ENCODE data around the gene C14orf119. TPM values are rescaled to one million over a fixed set of nuclear protein-coding genes. Genes with fewer than 3 reads are reported as not detected.

Gene C14orf119
- total RNA-seq, 1 experiment from 2014 or later: 39.6 TPM

DNA sequence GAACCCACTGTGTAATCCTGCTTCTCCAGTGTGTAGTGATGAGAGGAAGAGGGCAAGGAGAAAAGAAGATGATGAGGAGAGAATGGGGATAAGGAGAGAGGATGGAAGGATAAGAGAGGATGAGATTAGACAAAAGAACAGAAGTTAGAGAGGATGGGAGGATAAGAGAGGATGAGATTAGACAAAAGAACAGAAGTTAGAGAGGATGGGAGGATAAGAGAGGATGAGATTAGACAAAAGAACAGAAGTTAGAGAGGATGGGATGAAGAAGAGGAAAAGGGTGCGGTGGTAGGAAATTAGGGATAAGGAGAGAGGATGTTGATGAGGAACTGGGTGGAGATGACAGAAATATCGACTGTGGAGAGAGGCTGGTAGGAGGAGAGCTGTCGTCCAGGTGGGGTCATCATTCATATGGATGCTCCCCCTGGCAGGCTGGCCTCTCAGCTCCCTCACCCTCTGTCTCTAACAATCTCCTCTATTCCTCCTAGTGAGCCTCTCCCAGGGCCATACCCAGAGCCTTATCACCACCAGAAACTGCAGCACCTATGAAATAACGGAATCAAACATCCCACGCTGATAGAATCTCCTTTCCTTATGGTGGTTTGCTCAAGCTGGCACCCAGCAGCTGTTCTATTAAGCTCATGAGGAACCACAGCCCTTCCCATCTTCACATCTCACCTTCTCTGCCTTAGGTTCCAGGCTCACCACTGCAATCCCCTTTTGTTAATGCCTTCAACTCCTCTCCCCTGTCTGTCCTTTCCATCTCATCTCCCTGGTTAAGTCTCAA, 15.5 kb downstream of the C14orf119 start (continued):
- TF ChIP-seq, protein P1, sequence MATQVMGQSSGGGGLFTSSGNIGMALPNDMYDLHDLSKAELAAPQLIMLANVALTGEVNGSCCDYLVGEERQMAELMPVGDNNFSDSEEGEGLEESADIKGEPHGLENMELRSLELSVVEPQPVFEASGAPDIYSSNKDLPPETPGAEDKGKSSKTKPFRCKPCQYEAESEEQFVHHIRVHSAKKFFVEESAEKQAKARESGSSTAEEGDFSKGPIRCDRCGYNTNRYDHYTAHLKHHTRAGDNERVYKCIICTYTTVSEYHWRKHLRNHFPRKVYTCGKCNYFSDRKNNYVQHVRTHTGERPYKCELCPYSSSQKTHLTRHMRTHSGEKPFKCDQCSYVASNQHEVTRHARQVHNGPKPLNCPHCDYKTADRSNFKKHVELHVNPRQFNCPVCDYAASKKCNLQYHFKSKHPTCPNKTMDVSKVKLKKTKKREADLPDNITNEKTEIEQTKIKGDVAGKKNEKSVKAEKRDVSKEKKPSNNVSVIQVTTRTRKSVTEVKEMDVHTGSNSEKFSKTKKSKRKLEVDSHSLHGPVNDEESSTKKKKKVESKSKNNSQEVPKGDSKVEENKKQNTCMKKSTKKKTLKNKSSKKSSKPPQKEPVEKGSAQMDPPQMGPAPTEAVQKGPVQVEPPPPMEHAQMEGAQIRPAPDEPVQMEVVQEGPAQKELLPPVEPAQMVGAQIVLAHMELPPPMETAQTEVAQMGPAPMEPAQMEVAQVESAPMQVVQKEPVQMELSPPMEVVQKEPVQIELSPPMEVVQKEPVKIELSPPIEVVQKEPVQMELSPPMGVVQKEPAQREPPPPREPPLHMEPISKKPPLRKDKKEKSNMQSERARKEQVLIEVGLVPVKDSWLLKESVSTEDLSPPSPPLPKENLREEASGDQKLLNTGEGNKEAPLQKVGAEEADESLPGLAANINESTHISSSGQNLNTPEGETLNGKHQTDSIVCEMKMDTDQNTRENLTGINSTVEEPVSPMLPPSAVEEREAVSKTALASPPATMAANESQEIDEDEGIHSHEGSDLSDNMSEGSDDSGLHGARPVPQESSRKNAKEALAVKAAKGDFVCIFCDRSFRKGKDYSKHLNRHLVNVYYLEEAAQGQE (IDR thresholded peaks at IDR 0.05; ENCODE audit: insufficient read depth in 1 of 2, low read depth in 2 of 2, low read length in 1 of 2): no peak

DNA sequence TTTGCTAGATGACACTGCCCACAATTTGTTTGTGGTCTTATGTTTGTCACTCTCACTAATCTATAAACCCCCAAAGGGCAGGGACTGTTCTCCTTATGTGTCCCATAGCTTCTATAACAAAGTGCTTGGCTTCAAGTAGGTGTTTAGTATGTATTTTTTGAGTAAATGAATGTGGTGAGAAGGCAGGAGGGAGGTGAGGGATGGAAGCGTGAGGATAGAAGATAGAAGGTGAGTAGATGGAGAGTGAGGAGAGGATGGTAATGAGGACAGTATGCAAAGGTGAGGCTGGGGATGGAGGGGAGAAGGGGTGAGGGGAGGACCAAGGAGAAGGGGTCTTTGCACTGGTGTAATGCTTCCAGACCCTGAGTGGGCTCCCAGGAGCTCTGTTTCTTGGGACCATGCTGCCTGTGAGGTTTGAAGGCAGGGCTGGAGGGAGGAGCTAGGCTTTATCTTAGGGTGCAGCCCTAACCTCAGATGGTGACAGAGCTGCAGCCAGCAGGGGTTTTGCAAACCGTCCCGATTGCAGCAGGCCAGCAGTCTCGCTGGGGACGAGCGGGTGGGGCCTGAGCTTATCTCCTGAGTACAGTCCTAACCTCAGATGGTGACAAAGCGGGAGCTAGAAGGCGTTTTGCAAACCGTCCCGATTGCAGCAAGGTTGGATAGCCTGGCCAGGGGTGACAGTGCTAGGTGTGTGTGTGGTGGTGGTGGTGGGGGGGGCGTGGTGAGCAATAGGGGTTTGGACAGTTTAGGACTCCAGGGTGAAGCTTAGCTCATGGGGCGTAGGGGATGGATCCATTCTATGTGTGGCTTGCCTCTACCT, 17.3 kb downstream of the C14orf119 start:
- no peaks in the 10 kb centered on the region for H3K36me3 ChIP-seq (ENCODE audit: control insufficient read depth, insufficient read depth, low read length)
- ChIA-PET CTCF (interaction anchor here (0.7 kb wide), 3 partner anchors 36 to 118 kb away, joined by 3 to 5 read pairs (median 5); no protein-coding TSS in a partner anchor), POLR2A (interaction anchor here (0.7 kb wide), 1 partner anchor 82 kb away, joined by 14 read pairs; no protein-coding TSS in a partner anchor)
- no peak overlapping the region for H3K4me3 ChIP-seq (ENCODE audit: low read depth in 2 of 2, low read length in 2 of 2)
- H3K27ac ChIP-seq (ENCODE audit: low read length): no peak overlapping the region
- DNase-seq (ENCODE audit: low read depth, low spot score) (no peak), ATAC-seq (no peak)
- H3K4me1 ChIP-seq (ENCODE audit: control insufficient read depth, insufficient read depth, low read length): no peaks in the 10 kb centered on the region
- no peaks in the 10 kb centered on the region for H3K9me3 ChIP-seq (ENCODE audit: control insufficient read depth, insufficient read depth, low read depth, low read length)
- in situ Hi-C loops (cut with HindIII; ENCODE audit: low pct_unique_long_range_greater_than_20kb, low sequenced_read_pairs): no loop called here
- BruUV-seq (replicated peaks): no TSS peak
- TF ChIP-seq, protein P2, sequence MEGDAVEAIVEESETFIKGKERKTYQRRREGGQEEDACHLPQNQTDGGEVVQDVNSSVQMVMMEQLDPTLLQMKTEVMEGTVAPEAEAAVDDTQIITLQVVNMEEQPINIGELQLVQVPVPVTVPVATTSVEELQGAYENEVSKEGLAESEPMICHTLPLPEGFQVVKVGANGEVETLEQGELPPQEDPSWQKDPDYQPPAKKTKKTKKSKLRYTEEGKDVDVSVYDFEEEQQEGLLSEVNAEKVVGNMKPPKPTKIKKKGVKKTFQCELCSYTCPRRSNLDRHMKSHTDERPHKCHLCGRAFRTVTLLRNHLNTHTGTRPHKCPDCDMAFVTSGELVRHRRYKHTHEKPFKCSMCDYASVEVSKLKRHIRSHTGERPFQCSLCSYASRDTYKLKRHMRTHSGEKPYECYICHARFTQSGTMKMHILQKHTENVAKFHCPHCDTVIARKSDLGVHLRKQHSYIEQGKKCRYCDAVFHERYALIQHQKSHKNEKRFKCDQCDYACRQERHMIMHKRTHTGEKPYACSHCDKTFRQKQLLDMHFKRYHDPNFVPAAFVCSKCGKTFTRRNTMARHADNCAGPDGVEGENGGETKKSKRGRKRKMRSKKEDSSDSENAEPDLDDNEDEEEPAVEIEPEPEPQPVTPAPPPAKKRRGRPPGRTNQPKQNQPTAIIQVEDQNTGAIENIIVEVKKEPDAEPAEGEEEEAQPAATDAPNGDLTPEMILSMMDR (IDR thresholded peaks at IDR 0.05): no peak
- TF ChIP-seq, protein P1 (IDR thresholded peaks at IDR 0.05; ENCODE audit: insufficient read depth in 1 of 2, low read depth in 2 of 2, low read length in 1 of 2): no peak
- no peak for TF ChIP-seq SIN3A (IDR thresholded peaks at IDR 0.05; ENCODE audit: borderline replicate concordance, insufficient read depth, low read depth, low read length)
- TF ChIP-seq POLR2AphosphoS5 (IDR thresholded peaks at IDR 0.05; ENCODE audit: low read depth, low read length): no peak
- no peak for TF ChIP-seq TCF7L2 (IDR thresholded peaks at IDR 0.05; ENCODE audit: low read depth, low read length)
- H3K27me3 ChIP-seq (ENCODE audit: control insufficient read depth, insufficient read depth, low read length): no peaks in the 10 kb centered on the region; the same call in 1 of the 2 replicates
- intact Hi-C loops (cut with micrococcal nuclease; ENCODE audit: unreplicated experiment): no loop called here

Data from Panc1 (cell line).